ENCODE data around the gene PCMTD2.

The PCMTD2 gene

DNA sequence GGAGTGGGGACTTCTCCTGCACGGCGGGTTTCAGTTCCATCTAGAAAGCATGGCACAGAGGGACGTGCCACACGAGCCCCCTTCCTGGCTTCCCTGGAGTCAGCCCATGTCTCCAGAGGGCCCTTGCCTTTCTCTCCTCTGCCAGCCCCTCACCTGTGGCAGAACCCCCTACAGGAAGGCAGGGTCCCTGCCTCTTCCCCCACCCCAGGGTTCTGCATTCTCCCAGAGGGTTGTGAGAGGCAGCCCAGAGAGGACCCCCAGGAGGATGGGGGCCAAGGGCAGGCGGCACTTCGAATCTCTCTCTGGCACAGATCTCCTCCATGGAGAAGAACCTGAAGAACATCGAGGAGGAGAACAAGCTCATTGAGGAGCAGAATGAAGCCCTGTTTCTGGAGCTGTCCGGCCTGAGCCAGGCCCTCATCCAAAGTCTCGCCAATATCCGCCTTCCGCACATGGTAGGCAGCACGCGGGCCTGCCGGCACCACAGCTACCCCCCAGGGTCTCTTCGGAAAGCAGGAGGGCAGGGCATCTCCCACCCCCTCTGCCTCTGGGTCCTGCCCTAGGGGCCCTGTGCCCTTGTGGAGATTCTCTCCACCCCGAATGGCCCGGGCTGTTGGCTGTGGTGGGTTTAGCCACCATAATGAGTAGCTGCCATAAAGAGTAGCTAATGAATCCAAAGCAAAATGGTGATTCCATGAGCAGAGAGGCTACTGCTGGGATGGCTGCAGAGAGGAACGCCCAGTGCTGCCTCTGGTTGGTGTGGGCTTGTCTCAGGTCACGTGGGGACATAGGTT lies 15.9 kb upstream of the PCMTD2 start:
- DNase-seq = no peak

- no peak for DNase-seq
Measured at GRCh38 chr20:64240243-64241015, 15.1 kb upstream of the PCMTD2 start.

DNA sequence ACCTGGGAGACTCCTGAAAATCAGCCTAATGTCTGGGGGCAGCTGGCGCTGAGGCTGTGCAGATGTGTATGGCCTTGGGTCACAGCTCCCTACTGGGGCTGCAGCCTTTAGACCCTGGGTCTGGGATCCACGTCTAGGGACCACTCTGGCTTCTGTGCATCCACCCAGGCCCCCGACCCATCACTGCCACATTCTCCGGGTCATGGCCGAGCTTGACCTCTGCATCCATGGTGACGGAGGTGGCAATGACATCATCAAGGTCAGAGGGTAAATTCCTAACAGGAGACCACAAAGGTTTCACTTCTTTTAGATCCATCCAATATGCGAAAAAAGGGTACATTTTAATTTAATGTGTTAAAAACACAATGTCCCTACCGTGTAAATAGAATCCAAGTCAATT lies 14.5 kb upstream of the PCMTD2 start:
- DNase-seq = no peak

DNA sequence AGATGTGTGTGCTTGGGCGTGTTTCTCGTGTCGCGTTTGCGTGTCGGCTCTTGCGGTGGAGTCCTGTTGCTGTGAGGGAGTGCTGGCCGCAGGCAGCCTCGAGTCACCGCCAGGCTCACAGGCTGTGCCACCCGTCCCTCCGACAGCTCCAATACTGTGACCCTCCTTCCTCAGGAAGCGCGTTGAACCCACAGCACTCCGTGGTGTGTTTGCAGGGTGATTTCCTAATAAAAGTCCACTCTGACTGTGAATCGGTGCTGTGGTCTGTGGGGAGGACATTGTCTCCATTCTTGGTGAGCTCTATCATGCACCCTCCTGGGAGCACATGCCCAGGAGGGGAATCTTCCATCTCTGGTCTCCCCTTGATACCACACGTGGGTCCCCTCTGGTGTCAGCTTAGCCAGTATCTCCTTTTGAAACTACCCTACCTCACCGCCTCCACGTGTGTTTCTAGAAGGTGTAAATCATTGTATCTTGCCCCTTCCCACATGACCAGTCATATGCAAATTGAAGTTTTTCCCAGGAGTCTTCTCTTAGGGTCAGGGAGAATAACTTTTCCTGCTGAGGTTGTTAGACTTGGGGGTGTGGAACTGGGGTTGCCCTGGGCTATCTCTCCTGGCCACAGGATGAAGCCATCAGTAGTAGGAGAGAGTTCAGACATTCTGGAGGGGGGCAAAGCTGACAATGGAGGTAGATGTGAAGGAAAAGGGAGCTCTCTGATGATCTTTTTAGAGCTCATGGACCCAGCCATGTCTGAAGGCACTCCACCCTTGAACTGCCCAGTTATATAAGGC lies 13.3 kb upstream of the PCMTD2 start:
- no peak for DNase-seq

DNA sequence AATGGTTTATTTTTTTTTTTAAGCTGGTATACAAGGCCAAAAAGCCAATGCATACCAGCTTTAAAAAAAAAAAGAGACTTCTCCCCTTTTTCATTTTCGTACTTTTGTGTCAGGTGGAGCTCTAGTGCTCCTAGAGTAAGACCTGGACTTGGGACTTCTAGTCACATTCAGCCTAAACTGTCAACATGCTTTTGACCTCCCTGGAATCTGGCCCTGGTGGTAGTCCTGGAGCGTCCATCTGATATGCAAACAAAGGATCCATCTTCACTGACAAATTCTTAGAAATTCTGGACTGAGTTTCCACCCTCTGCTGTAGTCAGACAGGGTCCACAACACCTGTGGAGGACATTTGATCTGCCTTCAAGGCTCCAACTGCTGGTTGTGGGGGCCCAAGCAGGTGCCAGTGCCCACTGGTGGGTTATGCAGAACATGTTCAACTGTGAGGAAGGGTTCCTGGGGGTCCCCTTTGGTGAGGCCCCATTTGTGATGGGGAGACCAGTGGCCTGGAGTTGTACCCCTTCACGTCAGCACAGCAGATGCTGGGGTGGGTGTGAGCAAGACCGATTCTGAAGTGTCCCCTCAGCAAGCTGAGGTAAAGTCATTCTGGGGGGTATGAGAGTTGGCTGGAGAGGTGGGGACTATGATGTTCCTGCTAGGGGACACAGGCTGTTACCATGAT lies 12.6 kb upstream of the PCMTD2 start:
- no peak for DNase-seq

DNA sequence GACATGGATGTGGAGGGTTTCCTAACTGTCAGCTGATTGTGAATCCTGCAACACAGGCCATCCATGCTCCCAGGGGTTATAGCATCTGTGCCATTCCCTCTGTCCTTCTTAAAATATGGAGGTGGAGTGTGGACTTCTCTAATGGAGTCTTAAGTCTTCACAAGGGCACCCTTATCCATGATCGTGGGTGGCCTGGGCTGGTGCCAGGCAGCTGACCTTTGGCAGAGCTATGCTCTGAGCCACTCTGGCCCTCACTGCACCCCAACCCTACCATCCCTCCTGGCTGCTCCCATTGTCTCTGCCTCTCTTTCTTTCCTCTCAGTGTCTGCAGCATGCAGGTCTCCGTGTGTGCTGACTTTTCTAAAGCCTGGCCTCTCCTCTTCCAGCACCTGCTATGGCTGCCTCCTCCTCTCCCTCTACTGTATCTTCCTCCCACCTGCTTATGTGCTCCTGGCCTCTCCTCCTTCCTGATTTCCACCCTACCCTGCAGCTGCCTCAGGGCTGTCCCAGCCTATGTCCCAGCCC lies 11.2 kb upstream of the PCMTD2 start:
- peak; percentile 23 for DNase-seq

DNA sequence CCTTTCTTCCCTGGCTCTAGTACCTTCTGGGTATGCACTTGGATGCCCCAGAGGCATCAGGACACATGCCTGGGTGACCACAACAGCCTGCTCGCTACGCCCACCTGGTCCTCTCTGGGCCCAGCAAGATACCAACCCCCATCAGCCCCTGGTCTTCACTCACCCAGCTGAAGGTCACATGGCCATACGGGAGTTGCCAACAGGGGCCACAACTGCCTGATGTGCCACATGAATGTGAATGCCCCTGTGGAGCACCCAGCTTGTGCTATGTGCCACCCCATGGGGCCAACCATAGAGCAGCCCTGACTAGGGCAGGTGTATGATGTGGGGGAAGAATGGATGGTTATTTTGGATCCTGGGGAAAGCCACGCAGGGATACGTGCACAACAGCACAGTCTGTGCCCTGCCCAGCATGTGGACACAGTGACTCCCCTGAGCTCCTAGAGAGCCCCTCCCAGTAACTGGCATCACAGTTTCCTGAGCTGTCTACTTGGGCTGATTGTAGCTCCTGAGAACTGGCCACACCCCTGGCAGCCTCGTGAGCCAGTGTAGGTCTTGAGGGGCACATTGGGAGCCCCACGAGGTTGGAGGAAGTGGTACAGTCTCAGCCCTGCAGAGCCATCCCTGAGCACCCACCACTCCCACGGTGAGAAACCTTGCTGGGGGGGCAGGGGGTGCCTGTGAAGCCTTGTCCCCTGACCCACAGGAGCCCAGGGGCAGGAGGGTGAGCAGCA lies 10.5 kb upstream of the PCMTD2 start:
- no peak for DNase-seq

- no peak for DNase-seq
Measured at GRCh38 chr20:64245746-64246595, 9.6 kb upstream of the PCMTD2 start.

- no peak for DNase-seq
Measured at GRCh38 chr20:64246616-64247306, 8.8 kb upstream of the PCMTD2 start.

DNA sequence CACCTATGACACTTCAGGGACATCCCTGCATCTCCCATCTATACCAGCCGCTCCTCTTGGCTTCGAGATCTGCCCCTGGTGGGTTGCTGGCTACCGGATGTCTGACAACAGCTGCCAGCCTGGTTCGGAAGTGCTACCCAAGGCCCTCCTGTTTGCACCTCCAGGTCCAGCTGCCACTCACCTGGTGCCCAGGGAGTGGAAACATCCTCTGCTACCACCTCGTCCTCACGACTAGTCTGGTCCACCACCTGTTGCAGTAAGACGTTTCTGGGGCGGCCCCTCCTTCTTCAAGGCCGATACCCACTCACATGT lies 8.3 kb upstream of the PCMTD2 start:
- DNase-seq = no peak

- no peak for DNase-seq
Measured at GRCh38 chr20:64247970-64248841, 7.3 kb upstream of the PCMTD2 start.

DNA sequence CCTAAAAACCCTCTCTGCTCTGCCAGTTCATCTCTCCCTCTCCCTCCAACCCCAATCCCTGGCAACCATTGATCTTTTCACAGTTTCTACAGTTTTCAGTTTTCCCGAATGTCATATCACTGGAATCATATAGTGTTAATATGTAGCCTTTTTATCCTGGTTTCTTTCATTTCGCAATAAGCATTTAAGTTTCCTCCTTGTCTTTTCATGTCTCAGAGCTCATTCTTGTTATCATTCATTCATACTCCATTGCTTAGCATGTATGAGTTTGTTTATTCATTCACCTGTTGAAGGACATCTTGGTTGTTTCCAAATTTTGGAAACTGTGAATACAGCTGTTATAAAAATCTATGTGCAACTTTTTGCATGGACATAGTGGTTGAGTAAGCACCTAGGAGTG lies 5.5 kb upstream of the PCMTD2 start:
- DNase-seq = no peak

DNA sequence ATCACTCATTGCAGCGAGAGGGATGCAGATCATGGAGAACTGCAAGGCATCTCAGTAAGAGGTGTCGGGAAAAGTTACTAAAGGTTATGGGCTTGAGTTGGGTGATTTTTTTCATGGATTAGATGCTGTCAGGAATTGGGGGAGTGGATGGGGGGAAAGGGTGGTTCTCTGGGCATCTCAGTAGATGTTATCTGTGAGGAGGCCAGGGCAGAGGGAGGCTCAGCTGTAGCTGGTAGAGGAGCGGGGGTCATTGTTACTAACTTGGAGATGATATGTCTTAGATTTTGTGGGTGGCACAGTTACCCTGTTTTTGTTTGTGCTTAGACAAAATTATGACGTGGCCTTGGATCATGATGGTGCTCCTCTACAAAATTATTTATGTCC lies 2.6 kb upstream of the PCMTD2 start:
- no peak for DNase-seq

- DNase-seq = no peak
Measured at GRCh38 chr20:64253443-64253842, 2.1 kb upstream of the PCMTD2 start.

- no peak for DNase-seq
Measured at GRCh38 chr20:64254156-64254555, 1.4 kb upstream of the PCMTD2 start.

GRCh38 chr20:64254571-64255360 lies 782 bp upstream of the PCMTD2 start:
- DNase-seq = no peak

DNA sequence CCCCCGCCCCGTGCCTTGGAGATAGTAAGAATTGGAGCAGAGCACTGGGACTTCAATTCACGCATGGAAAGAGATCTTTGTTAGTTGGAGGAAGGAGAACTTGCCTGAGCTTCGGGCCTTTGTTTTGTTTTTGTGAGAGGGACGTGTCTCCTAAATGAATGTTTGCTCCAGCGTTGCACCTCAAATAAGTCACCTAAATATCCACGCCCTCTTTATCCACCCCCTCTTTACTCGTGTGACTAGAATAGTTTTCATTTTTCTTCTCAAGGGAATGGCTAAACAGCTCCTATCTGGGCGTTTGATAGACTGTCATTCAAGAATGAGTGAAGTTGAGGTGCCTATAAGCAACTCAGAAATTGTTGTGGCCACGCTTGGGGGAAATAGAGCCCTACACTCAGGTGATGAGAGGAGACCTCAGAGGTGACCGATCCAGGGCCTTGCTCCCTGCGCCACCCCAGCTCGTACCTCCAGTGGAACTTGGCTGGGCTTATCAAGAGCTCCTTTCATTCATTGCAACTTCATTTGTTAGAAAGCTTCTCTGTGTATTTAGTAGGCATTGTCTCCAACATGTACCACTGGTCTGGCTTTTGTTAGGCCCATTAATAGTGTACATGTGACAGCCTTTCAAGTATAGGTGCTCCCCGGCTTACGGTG lies 861 bp downstream of the PCMTD2 start:
- peak; percentile 27 for DNase-seq

GRCh38 chr20:64257107-64257757 lies 1.7 kb downstream of the PCMTD2 start:
- no peak for DNase-seq

Data from NCI-H146 (cell line).